ENCODE results near the gene PTPN3. TPM values are rescaled to one million over a fixed set of nuclear protein-coding genes. Genes with fewer than 3 reads are reported as not detected.

PTPN3 gene
- total RNA-seq, 1 donor from 2014 or later = 11.0 TPM

GRCh38 chr9:109500421-109500974, 2.4 kb upstream of the PTPN3 start:
- ATAC-seq = peak; percentile 39

- peak; percentile 78 for ATAC-seq
These were observed 1.7 kb upstream of the PTPN3 start for GRCh38 chr9:109499631-109500410.

GRCh38 chr9:109499093-109499630, 1.1 kb upstream of the PTPN3 start:
- no peak for ATAC-seq

GRCh38 chr9:109497226-109498153, 617 bp downstream of the PTPN3 start:
- ATAC-seq = peak; percentile 32

- ATAC-seq = no peak
These were observed 1.3 kb downstream of the PTPN3 start for GRCh38 chr9:109496841-109497225.

GRCh38 chr9:109496218-109496617, 1.9 kb downstream of the PTPN3 start:
- no peak for ATAC-seq

GRCh38 chr9:109493648-109494047, 4.5 kb downstream of the PTPN3 start:
- no peak for ATAC-seq

- ATAC-seq = no peak
These were observed 6.5 kb downstream of the PTPN3 start for GRCh38 chr9:109491590-109491989.

- no peak for ATAC-seq
These were observed 9.2 kb downstream of the PTPN3 start for GRCh38 chr9:109488791-109489492.

- no peak for ATAC-seq
These were observed 9.8 kb downstream of the PTPN3 start for GRCh38 chr9:109488351-109488750.

- ATAC-seq = peak; percentile 36
These were observed 10.9 kb downstream of the PTPN3 start for GRCh38 chr9:109487247-109487646.

GRCh38 chr9:109483744-109484429, 14.2 kb downstream of the PTPN3 start:
- peak; percentile 37 for ATAC-seq

GRCh38 chr9:109482391-109482916, 15.7 kb downstream of the PTPN3 start:
- ATAC-seq = no peak

- no peak for ATAC-seq
These were observed 16.3 kb downstream of the PTPN3 start for GRCh38 chr9:109481856-109482255.

- no peak for ATAC-seq
These were observed 18.3 kb downstream of the PTPN3 start for GRCh38 chr9:109479822-109480221.

- ATAC-seq = no peak
These were observed 19.3 kb downstream of the PTPN3 start for GRCh38 chr9:109478665-109479380.

- no peak for ATAC-seq
These were observed 20.0 kb downstream of the PTPN3 start for GRCh38 chr9:109478051-109478563.

- ATAC-seq = peak; percentile 68
These were observed 20.7 kb downstream of the PTPN3 start for GRCh38 chr9:109477258-109478050.

- peak; percentile 74 for ATAC-seq
These were observed 21.4 kb downstream of the PTPN3 start for GRCh38 chr9:109476642-109477257.
